ENCODE data around the gene TENM3.

TENM3 gene

GRCh38 chr4:182303847-182304246 lies 60.6 kb downstream of the TENM3 start:
- Histone ChIP-seq H3K4me3 (ENCODE audit: low read length in 2 of 2) (no peak overlapping the region), H3K36me3 (ENCODE audit: control insufficient read depth in 2 of 2, insufficient read depth in 2 of 2, low read length in 2 of 2) (no peaks in the 10 kb centered on the region), H3K4me1 (ENCODE audit: control insufficient read depth in 2 of 2, insufficient read depth in 2 of 2, low read length in 2 of 2) (no peaks in the 10 kb centered on the region)

GRCh38 chr4:182306792-182307507 lies 63.7 kb downstream of the TENM3 start:
- no peaks in the 10 kb centered on the region for H3K9me3 ChIP-seq (ENCODE audit: control insufficient read depth in 2 of 2, low read length in 2 of 2)
- no peak overlapping the region for H3K9ac ChIP-seq (ENCODE audit: low read depth in 1 of 2, low read length in 2 of 2)
- no peaks in the 10 kb centered on the region for H3K4me1 ChIP-seq (ENCODE audit: control insufficient read depth in 2 of 2, insufficient read depth in 2 of 2, low read length in 2 of 2)
- H3K36me3 ChIP-seq (ENCODE audit: control insufficient read depth in 2 of 2, insufficient read depth in 2 of 2, low read length in 2 of 2): no peaks in the 10 kb centered on the region
- H3K27me3 ChIP-seq (ENCODE audit: control insufficient read depth in 2 of 2, insufficient read depth in 2 of 2, low read length in 2 of 2): no peaks in the 10 kb centered on the region
- no peak overlapping the region for H3K4me3 ChIP-seq (ENCODE audit: low read length in 2 of 2)
- no peak overlapping the region for H3K27ac ChIP-seq (ENCODE audit: low read depth in 2 of 2, low read length in 2 of 2)

More at GRCh38 chr4:182303847-182304246, 60.6 kb downstream of the TENM3 start:
- no peak overlapping the region for H3K27ac ChIP-seq (ENCODE audit: low read depth in 2 of 2, low read length in 2 of 2)
- H3K9ac ChIP-seq (ENCODE audit: low read depth in 1 of 2, low read length in 2 of 2): no peak overlapping the region
- no peaks in the 10 kb centered on the region for H3K27me3 ChIP-seq (ENCODE audit: control insufficient read depth in 2 of 2, insufficient read depth in 2 of 2, low read length in 2 of 2)
- H3K9me3 ChIP-seq (ENCODE audit: control insufficient read depth in 2 of 2, low read length in 2 of 2): no peaks in the 10 kb centered on the region

- Histone ChIP-seq H3K4me3 (ENCODE audit: low read length in 2 of 2) (no peak overlapping the region), H3K27ac (ENCODE audit: low read depth in 2 of 2, low read length in 2 of 2) (no peak overlapping the region), H3K27me3 (ENCODE audit: control insufficient read depth in 2 of 2, insufficient read depth in 2 of 2, low read length in 2 of 2) (no peaks in the 10 kb centered on the region), H3K9ac (ENCODE audit: low read depth in 1 of 2, low read length in 2 of 2) (no peak overlapping the region), H3K4me1 (ENCODE audit: control insufficient read depth in 2 of 2, insufficient read depth in 2 of 2, low read length in 2 of 2) (no peaks in the 10 kb centered on the region), H3K36me3 (ENCODE audit: control insufficient read depth in 2 of 2, insufficient read depth in 2 of 2, low read length in 2 of 2) (no peaks in the 10 kb centered on the region), H3K9me3 (ENCODE audit: control insufficient read depth in 2 of 2, low read length in 2 of 2) (no peaks in the 10 kb centered on the region)
Measured at GRCh38 chr4:182307746-182308145, 64.5 kb downstream of the TENM3 start.

- Histone ChIP-seq H3K27ac (ENCODE audit: low read depth in 2 of 2, low read length in 2 of 2) (no peak overlapping the region), H3K4me1 (ENCODE audit: control insufficient read depth in 2 of 2, insufficient read depth in 2 of 2, low read length in 2 of 2) (no peaks in the 10 kb centered on the region), H3K36me3 (ENCODE audit: control insufficient read depth in 2 of 2, insufficient read depth in 2 of 2, low read length in 2 of 2) (no peaks in the 10 kb centered on the region), H3K9me3 (ENCODE audit: control insufficient read depth in 2 of 2, low read length in 2 of 2) (no peaks in the 10 kb centered on the region), H3K27me3 (ENCODE audit: control insufficient read depth in 2 of 2, insufficient read depth in 2 of 2, low read length in 2 of 2) (no peaks in the 10 kb centered on the region), H3K4me3 (ENCODE audit: low read length in 2 of 2) (no peak overlapping the region), H3K9ac (ENCODE audit: low read depth in 1 of 2, low read length in 2 of 2) (no peak overlapping the region)
Measured at GRCh38 chr4:182309877-182310276, 66.7 kb downstream of the TENM3 start.

- Histone ChIP-seq H3K27ac (ENCODE audit: low read depth in 2 of 2, low read length in 2 of 2) (no peak overlapping the region), H3K4me3 (ENCODE audit: low read length in 2 of 2) (no peak overlapping the region), H3K4me1 (ENCODE audit: control insufficient read depth in 2 of 2, insufficient read depth in 2 of 2, low read length in 2 of 2) (no peaks in the 10 kb centered on the region), H3K9ac (ENCODE audit: low read depth in 1 of 2, low read length in 2 of 2) (no peak overlapping the region), H3K9me3 (ENCODE audit: control insufficient read depth in 2 of 2, low read length in 2 of 2) (no peaks in the 10 kb centered on the region), H3K36me3 (ENCODE audit: control insufficient read depth in 2 of 2, insufficient read depth in 2 of 2, low read length in 2 of 2) (no peaks in the 10 kb centered on the region), H3K27me3 (ENCODE audit: control insufficient read depth in 2 of 2, insufficient read depth in 2 of 2, low read length in 2 of 2) (no peaks in the 10 kb centered on the region)
Measured at GRCh38 chr4:182310316-182310715, 67.1 kb downstream of the TENM3 start.

- no peaks in the 10 kb centered on the region for H3K4me1 ChIP-seq (ENCODE audit: control insufficient read depth in 2 of 2, insufficient read depth in 2 of 2, low read length in 2 of 2)
- H3K4me3 ChIP-seq (ENCODE audit: low read length in 2 of 2): no peak overlapping the region
- no peaks in the 10 kb centered on the region for H3K36me3 ChIP-seq (ENCODE audit: control insufficient read depth in 2 of 2, insufficient read depth in 2 of 2, low read length in 2 of 2)
- H3K27ac ChIP-seq (ENCODE audit: low read depth in 2 of 2, low read length in 2 of 2): no peak overlapping the region
- H3K27me3 ChIP-seq (ENCODE audit: control insufficient read depth in 2 of 2, insufficient read depth in 2 of 2, low read length in 2 of 2): no peaks in the 10 kb centered on the region
- no peaks in the 10 kb centered on the region for H3K9me3 ChIP-seq (ENCODE audit: control insufficient read depth in 2 of 2, low read length in 2 of 2)
- H3K9ac ChIP-seq (ENCODE audit: low read depth in 1 of 2, low read length in 2 of 2): no peak overlapping the region
Measured at GRCh38 chr4:182310962-182311361, 67.8 kb downstream of the TENM3 start.

- Histone ChIP-seq H3K4me1 (ENCODE audit: control insufficient read depth in 2 of 2, insufficient read depth in 2 of 2, low read length in 2 of 2) (no peaks in the 10 kb centered on the region), H3K27ac (ENCODE audit: low read depth in 2 of 2, low read length in 2 of 2) (no peak overlapping the region), H3K9me3 (ENCODE audit: control insufficient read depth in 2 of 2, low read length in 2 of 2) (no peaks in the 10 kb centered on the region), H3K27me3 (ENCODE audit: control insufficient read depth in 2 of 2, insufficient read depth in 2 of 2, low read length in 2 of 2) (no peaks in the 10 kb centered on the region), H3K36me3 (ENCODE audit: control insufficient read depth in 2 of 2, insufficient read depth in 2 of 2, low read length in 2 of 2) (no peaks in the 10 kb centered on the region), H3K9ac (ENCODE audit: low read depth in 1 of 2, low read length in 2 of 2) (no peak overlapping the region), H3K4me3 (ENCODE audit: low read length in 2 of 2) (no peak overlapping the region)
Measured at GRCh38 chr4:182314537-182314936, 71.3 kb downstream of the TENM3 start.

GRCh38 chr4:182318256-182318655 lies 75.1 kb downstream of the TENM3 start:
- no peaks in the 10 kb centered on the region for H3K4me1 ChIP-seq (ENCODE audit: control insufficient read depth in 2 of 2, insufficient read depth in 2 of 2, low read length in 2 of 2)
- H3K27me3 ChIP-seq (ENCODE audit: control insufficient read depth in 2 of 2, insufficient read depth in 2 of 2, low read length in 2 of 2): no peaks in the 10 kb centered on the region
- H3K9ac ChIP-seq (ENCODE audit: low read depth in 1 of 2, low read length in 2 of 2): no peak overlapping the region
- H3K27ac ChIP-seq (ENCODE audit: low read depth in 2 of 2, low read length in 2 of 2): no peak overlapping the region
- H3K9me3 ChIP-seq (ENCODE audit: control insufficient read depth in 2 of 2, low read length in 2 of 2): no peaks in the 10 kb centered on the region
- H3K4me3 ChIP-seq (ENCODE audit: low read length in 2 of 2): no peak overlapping the region
- no peaks in the 10 kb centered on the region for H3K36me3 ChIP-seq (ENCODE audit: control insufficient read depth in 2 of 2, insufficient read depth in 2 of 2, low read length in 2 of 2)

- Histone ChIP-seq H3K27ac (ENCODE audit: low read depth in 2 of 2, low read length in 2 of 2) (no peak overlapping the region), H3K9ac (ENCODE audit: low read depth in 1 of 2, low read length in 2 of 2) (no peak overlapping the region), H3K27me3 (ENCODE audit: control insufficient read depth in 2 of 2, insufficient read depth in 2 of 2, low read length in 2 of 2) (no peaks in the 10 kb centered on the region), H3K4me1 (ENCODE audit: control insufficient read depth in 2 of 2, insufficient read depth in 2 of 2, low read length in 2 of 2) (no peaks in the 10 kb centered on the region), H3K9me3 (ENCODE audit: control insufficient read depth in 2 of 2, low read length in 2 of 2) (no peaks in the 10 kb centered on the region), H3K4me3 (ENCODE audit: low read length in 2 of 2) (no peak overlapping the region), H3K36me3 (ENCODE audit: control insufficient read depth in 2 of 2, insufficient read depth in 2 of 2, low read length in 2 of 2) (no peaks in the 10 kb centered on the region)
Measured at GRCh38 chr4:182320092-182320491, 76.9 kb downstream of the TENM3 start.

- no peak overlapping the region for H3K4me3 ChIP-seq (ENCODE audit: low read length in 2 of 2)
- no peaks in the 10 kb centered on the region for H3K36me3 ChIP-seq (ENCODE audit: control insufficient read depth in 2 of 2, insufficient read depth in 2 of 2, low read length in 2 of 2)
- H3K27me3 ChIP-seq (ENCODE audit: control insufficient read depth in 2 of 2, insufficient read depth in 2 of 2, low read length in 2 of 2): no peaks in the 10 kb centered on the region
- no peaks in the 10 kb centered on the region for H3K4me1 ChIP-seq (ENCODE audit: control insufficient read depth in 2 of 2, insufficient read depth in 2 of 2, low read length in 2 of 2)
- no peaks in the 10 kb centered on the region for H3K9me3 ChIP-seq (ENCODE audit: control insufficient read depth in 2 of 2, low read length in 2 of 2)
- H3K27ac ChIP-seq (ENCODE audit: low read depth in 2 of 2, low read length in 2 of 2): no peak overlapping the region
- H3K9ac ChIP-seq (ENCODE audit: low read depth in 1 of 2, low read length in 2 of 2): no peak overlapping the region
Measured at GRCh38 chr4:182320580-182320979, 77.4 kb downstream of the TENM3 start.

Measured in mucosa of rectum (tissue), 2 donors.